Ascending aorta (tissue), 2 donors: Measurements from ENCODE around the gene RAB3GAP1. TPM values are rescaled to one million over a fixed set of nuclear protein-coding genes. Genes with fewer than 3 reads are reported as not detected.

Experiments used
- DNase-seq, 2 donors: peaks; one replicate each; pipeline ENCODE4 v3.0.0-alpha.2; 2019; ENCODE audit warnings: low spot score in 2 of 2
- H3K27ac ChIP-seq, 2 donors: fragments of 200-600 bp; sonication (generic); one replicate each; pipeline ENCODE4 v1.5.1; 2016 to 2017; ENCODE audit warnings: mild to moderate bottlenecking in 1 of 2
- H3K27me3 ChIP-seq: fragments of 200-600 bp; sonication (generic); one replicate; pipeline ENCODE4 v1.5.1; 2017
- H3K36me3 ChIP-seq, 2 donors: fragments of 200-600 bp; sonication (generic); one replicate each; pipeline ENCODE4 v1.5.1; 2016
- H3K4me1 ChIP-seq, 2 donors: fragments of 200-600 bp; sonication (generic); one replicate each; pipeline ENCODE4 v1.5.1; 2016 to 2017; ENCODE audit warnings: mild to moderate bottlenecking in 1 of 2
- H3K4me3 ChIP-seq, 2 donors: fragments of 200-600 bp; sonication (generic); one replicate each; pipeline ENCODE4 v1.5.1; 2016 to 2017; ENCODE audit warnings: mild to moderate bottlenecking in 1 of 2
- H3K9me3 ChIP-seq, 2 donors: fragments of 200-600 bp; sonication (generic); one replicate each; pipeline ENCODE4 v1.5.1; 2016
- intact Hi-C: fragments of 100-400 bp; cut with DNase I; formaldehyde crosslinking; loops from one replicate; pipeline ENCODE4 v1.15.1; 2023
- total RNA-seq: library from RNA; depleted of rRNA; stranded (reverse); fragments of >200 nt; gene quantifications from one replicate; pipeline ENCODE4 v1.1.0, GENCODE V29; 2016
- TF ChIP-seq, protein P1 (sequence below), 3 experiments: fragments of 200-600 bp in 2 of 3; fragments of 450-650 bp in 1 of 3; sonication (generic) in 2 of 3; IDR thresholded peaks; one replicate each; pipeline ENCODE4 v1.5.1; 2016 to 2019; ENCODE audit warnings: antibody characterized with exemption in 3 of 3, mild to moderate bottlenecking in 1 of 3, moderate library complexity in 1 of 3

The RAB3GAP1 gene
- total RNA-seq, 1 donor from 2014 or later: 14.8 TPM

GRCh38 chr2:135189148-135189547 is 137.1 kb downstream of the RAB3GAP1 start:
- Histone ChIP-seq H3K27ac (no peak overlapping the region), H3K36me3 (no peaks in the 10 kb centered on the region), H3K9me3 (peaks cover 7 to 20% of the 10 kb centered on the region in 2 donors), H3K27me3 (no peaks in the 10 kb centered on the region), H3K4me3 (no peak overlapping the region), H3K4me1 (no peaks in the 10 kb centered on the region)
- intact Hi-C loops: no loop called here
- no peak for DNase-seq
- TF ChIP-seq, protein P1, sequence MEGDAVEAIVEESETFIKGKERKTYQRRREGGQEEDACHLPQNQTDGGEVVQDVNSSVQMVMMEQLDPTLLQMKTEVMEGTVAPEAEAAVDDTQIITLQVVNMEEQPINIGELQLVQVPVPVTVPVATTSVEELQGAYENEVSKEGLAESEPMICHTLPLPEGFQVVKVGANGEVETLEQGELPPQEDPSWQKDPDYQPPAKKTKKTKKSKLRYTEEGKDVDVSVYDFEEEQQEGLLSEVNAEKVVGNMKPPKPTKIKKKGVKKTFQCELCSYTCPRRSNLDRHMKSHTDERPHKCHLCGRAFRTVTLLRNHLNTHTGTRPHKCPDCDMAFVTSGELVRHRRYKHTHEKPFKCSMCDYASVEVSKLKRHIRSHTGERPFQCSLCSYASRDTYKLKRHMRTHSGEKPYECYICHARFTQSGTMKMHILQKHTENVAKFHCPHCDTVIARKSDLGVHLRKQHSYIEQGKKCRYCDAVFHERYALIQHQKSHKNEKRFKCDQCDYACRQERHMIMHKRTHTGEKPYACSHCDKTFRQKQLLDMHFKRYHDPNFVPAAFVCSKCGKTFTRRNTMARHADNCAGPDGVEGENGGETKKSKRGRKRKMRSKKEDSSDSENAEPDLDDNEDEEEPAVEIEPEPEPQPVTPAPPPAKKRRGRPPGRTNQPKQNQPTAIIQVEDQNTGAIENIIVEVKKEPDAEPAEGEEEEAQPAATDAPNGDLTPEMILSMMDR (IDR thresholded peaks at IDR 0.05): no peak

DNA sequence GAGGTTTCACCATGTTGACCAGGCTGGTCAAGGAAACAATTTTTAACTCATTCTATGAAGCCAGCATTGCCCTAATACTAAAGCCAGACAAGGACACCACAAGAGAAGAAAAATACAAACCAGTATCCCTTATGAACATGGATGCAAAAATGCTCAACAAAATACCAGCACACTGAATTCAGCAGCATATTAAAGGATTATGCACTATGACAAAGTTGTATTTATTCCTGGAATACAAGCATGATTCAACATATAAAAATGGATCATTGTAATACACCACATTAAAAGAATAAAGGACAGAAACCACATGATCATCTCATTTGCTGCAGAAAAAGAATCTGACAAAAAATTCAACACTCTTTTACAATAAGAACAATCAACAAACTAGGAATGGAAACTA is 138.7 kb downstream of the RAB3GAP1 start:
- TF ChIP-seq, protein P1 (IDR thresholded peaks at IDR 0.05): no peak
- Histone ChIP-seq H3K27me3 (no peaks in the 10 kb centered on the region), H3K36me3 (no peaks in the 10 kb centered on the region), H3K27ac (no peak overlapping the region), H3K4me1 (no peaks in the 10 kb centered on the region), H3K4me3 (no peak overlapping the region), H3K9me3 (peaks cover 7 to 20% of the 10 kb centered on the region in 2 donors)
- DNase-seq: no peak
- intact Hi-C loops: no loop called here

DNA sequence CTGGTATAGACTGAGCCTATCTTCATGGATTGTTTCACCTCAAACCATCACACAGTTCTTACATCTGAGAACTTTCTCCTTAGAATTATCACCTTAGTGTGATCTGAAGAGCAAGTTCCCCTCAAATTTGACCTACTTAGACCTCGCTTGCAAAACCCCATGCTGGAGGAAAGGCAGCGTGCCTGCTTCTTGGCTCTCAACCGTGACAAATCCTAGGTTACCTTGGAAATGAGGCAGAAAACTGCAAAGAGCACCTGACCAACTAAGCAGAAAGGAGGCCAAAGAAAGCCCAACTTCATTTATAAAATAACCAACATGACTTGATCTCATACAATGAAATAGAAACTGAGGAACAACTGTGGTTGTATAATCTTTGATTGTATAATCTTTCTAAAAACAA is 146.4 kb downstream of the RAB3GAP1 start:
- intact Hi-C loops: no loop called here
- H3K4me1 ChIP-seq: no peaks in the 10 kb centered on the region

GRCh38 chr2:135202751-135203150 is 150.7 kb downstream of the RAB3GAP1 start:
- no peaks in the 10 kb centered on the region for H3K36me3 ChIP-seq
- no peak for DNase-seq
- TF ChIP-seq, protein P1 (IDR thresholded peaks at IDR 0.05): no peak
- H3K4me1 ChIP-seq: no peaks in the 10 kb centered on the region
- intact Hi-C loops: no loop called here
- H3K9me3 ChIP-seq: no peaks in the 10 kb centered on the region
- no peaks in the 10 kb centered on the region for H3K27me3 ChIP-seq
- no peak overlapping the region for H3K27ac ChIP-seq
- no peak overlapping the region for H3K4me3 ChIP-seq

More for the DNA sequence above, 146.4 kb downstream of the RAB3GAP1 start:
- H3K9me3 ChIP-seq: no peaks in the 10 kb centered on the region
- H3K4me3 ChIP-seq: no peak overlapping the region
- no peak overlapping the region for H3K27ac ChIP-seq
- DNase-seq: no peak
- TF ChIP-seq, protein P1 (IDR thresholded peaks at IDR 0.05): no peak
- H3K27me3 ChIP-seq: no peaks in the 10 kb centered on the region
- H3K36me3 ChIP-seq: no peaks in the 10 kb centered on the region

- Histone ChIP-seq H3K27me3 (no peaks in the 10 kb centered on the region), H3K27ac (no peak overlapping the region), H3K36me3 (no peaks in the 10 kb centered on the region), H3K4me1 (no peaks in the 10 kb centered on the region), H3K4me3 (no peak overlapping the region), H3K9me3 (no peaks in the 10 kb centered on the region)
- DNase-seq: no peak
- TF ChIP-seq, protein P1 (IDR thresholded peaks at IDR 0.05): no peak
- intact Hi-C loops: no loop called here
Measured at GRCh38 chr2:135203944-135204343, 151.9 kb downstream of the RAB3GAP1 start.

- Histone ChIP-seq H3K36me3 (no peaks in the 10 kb centered on the region), H3K9me3 (no peaks in the 10 kb centered on the region), H3K4me1 (no peaks in the 10 kb centered on the region), H3K27me3 (no peaks in the 10 kb centered on the region), H3K4me3 (no peak overlapping the region), H3K27ac (no peak overlapping the region)
- no peak for DNase-seq
- intact Hi-C loops: no loop called here
- TF ChIP-seq, protein P1 (IDR thresholded peaks at IDR 0.05): no peak
Measured at GRCh38 chr2:135208016-135208415, 155.9 kb downstream of the RAB3GAP1 start.
